ENCODE data around the gene AP2A2.
"Not testable (repeated sequence)": the region's sequence is repeated elsewhere in the genome, so short reads cannot be mapped to it uniquely, and the experiment has no call there.

AP2A2 gene

GRCh38 chr11:945986-946385 lies 20.3 kb downstream of the AP2A2 start:
- Mint-ChIP-seq H3K27me3 (no peaks in the 10 kb centered on the region), H3K9me3 (peaks cover 8% of the 10 kb centered on the region), H3K36me3 (ENCODE audit: low read depth) (peaks cover 80% of the 10 kb centered on the region), H3K27ac (no peak overlapping the region), H3K4me1 (ENCODE audit: low read depth) (peaks cover 17% of the 10 kb centered on the region), H3K4me3 (no peak overlapping the region)
- no peak for DNase-seq

DNA sequence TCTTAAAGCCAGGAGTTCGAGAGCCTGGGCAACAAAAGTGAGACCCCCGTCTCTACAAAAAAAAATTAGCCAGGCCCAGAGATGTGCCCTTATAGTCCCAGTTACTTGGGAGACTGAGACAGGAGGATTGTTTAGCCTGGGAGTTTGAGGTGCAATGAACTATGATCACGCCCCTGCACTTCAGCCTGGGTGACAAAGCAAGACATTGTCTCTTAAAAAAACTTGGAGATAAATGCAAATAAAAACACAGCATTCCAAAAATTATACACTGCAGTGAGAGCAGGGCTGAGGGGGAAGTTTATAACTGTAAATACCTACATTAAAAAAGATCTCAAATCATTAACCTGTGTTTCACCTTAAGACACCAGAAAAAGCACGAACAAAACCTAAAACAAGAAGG lies 22.1 kb downstream of the AP2A2 start:
- Mint-ChIP-seq H3K4me3 (no peak overlapping the region), H3K36me3 (ENCODE audit: low read depth) (peaks cover 76% of the 10 kb centered on the region)

DNA sequence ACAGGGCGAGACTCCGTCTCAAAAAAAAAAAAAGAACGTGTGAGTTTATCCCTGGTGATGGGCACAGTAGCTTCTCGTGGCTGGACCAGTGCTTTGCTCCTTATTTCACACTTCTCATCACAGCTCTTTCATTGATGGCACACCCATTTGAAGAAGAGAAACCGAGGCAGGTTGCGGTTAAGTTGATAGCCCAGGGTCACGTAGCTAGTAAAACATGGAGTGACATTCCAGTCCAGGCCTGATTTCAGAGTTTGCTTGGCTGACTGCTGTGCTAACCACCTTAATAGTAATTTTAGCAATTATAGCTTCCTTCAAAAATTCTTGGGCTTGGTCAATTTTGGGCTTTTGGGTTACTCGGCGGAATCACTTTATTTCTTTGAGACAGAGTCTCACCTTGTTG lies 25.8 kb downstream of the AP2A2 start:
- H3K9me3 Mint-ChIP-seq: peaks cover 8% of the 10 kb centered on the region
- DNase-seq: no peak
- H3K36me3 Mint-ChIP-seq (ENCODE audit: low read depth): peaks cover 51% of the 10 kb centered on the region
- no peak overlapping the region for H3K27ac Mint-ChIP-seq
- no peak overlapping the region for H3K4me3 Mint-ChIP-seq
- peaks cover 31% of the 10 kb centered on the region for H3K4me1 Mint-ChIP-seq (ENCODE audit: low read depth)
- no peaks in the 10 kb centered on the region for H3K27me3 Mint-ChIP-seq

More for the DNA sequence above, 22.1 kb downstream of the AP2A2 start:
- Mint-ChIP-seq H3K4me1 (ENCODE audit: low read depth) (peaks cover 15% of the 10 kb centered on the region), H3K9me3 (peaks cover 8% of the 10 kb centered on the region), H3K27ac (no peak overlapping the region), H3K27me3 (no peaks in the 10 kb centered on the region)
- DNase-seq: no peak

DNA sequence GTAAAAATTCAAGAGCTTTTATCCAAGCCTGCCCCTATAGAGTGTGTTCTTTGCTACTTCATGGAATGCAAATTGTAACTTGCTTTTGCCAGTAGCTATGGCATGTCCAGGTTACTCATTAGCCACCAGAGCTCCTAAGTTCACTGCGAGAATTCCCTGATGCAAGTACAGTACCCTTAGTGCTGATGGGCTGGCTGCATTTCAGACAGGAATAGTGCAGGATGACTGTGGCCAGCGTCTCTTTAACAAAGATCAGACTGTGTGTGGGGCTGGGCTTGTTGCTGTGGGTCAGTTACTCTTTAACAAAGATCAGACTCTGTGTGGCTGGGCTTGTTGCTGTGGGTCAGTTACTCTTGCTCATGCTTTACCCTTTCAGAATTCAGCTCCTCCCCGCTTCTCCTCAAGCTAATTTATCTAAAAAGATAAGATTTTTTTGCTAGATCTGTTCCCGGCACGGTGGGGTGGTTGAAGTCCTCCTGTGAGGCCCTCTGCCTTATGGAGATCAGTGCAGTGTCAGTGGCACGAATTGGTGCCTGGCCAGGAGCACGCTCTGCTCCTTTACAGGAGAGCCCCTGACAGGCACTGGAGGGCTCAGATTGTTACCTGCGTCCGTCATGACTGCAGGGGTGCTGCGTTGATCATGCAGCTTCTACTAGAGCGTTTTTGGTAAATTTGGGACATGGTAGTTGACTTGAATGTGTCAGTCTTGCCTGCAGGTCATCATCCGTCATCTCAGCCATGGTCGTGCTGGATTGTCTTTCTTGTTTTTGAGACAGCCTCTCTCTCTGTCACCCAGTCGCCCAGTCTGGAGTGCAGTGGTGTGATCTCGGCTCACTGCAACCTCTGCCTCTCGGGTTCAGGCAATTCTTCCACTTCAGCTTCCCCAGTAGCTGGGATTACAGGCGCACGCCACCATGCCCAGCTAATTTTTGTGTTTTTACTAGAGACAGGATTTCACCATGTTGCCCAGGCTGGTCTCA lies 27.0 kb downstream of the AP2A2 start:
- Mint-ChIP-seq H3K4me1 (ENCODE audit: low read depth) (peaks cover 31% of the 10 kb centered on the region), H3K27me3 (no peaks in the 10 kb centered on the region), H3K4me3 (no peak overlapping the region), H3K27ac (no peak overlapping the region), H3K9me3 (peaks cover 8% of the 10 kb centered on the region), H3K36me3 (ENCODE audit: low read depth) (peaks cover 50% of the 10 kb centered on the region)
- no peak for DNase-seq

GRCh38 chr11:953512-953911 lies 27.8 kb downstream of the AP2A2 start:
- no peaks in the 10 kb centered on the region for H3K27me3 Mint-ChIP-seq
- no peak for DNase-seq
- H3K36me3 Mint-ChIP-seq (ENCODE audit: low read depth): peaks cover 50% of the 10 kb centered on the region
- H3K4me1 Mint-ChIP-seq (ENCODE audit: low read depth): peaks cover 31% of the 10 kb centered on the region
- H3K27ac Mint-ChIP-seq: no peak overlapping the region
- no peak overlapping the region for H3K4me3 Mint-ChIP-seq
- peaks cover 4% of the 10 kb centered on the region for H3K9me3 Mint-ChIP-seq

DNA sequence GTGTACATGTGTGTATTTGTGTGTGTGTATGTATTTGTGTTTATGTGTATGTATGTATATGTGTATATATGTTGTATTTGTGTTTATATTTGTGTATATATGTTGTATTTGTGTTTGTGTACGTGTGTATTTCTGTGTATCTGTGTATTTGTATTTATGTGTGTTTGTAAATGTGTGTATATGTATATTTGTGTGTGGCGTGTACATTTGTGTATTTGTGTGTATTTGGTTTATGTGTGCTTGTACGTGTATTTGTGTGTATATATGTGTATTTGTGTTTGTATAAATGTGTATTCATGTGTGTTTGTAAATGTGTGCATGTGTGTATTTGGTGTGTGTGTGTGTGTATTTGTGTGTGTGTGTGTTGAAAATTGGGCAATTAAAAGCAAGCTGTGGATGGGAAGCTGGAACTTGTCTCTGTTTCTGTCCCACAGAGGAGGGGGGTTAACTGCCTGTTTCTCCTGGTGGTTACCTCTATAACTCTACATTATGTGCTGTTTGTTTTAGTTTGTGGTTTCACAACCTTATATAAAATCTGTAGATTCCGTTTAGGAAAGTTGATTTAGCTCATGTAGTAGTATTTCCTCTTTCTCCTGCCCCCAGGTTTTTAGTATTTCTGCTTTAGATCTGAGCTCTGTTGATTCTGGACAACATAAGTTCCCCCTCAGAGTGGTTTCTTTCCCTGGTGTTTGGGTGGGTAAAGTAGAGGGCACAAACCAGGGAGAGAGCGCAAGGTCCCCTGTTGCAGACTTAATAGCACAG lies 28.9 kb downstream of the AP2A2 start:
- Mint-ChIP-seq H3K27ac (peak overlapping the region; percentile 65), H3K4me1 (ENCODE audit: low read depth) (peaks cover 31% of the 10 kb centered on the region), H3K4me3 (no peak overlapping the region), H3K27me3 (no peaks in the 10 kb centered on the region), H3K36me3 (ENCODE audit: low read depth) (peaks cover 51% of the 10 kb centered on the region), H3K9me3 (peaks cover 4% of the 10 kb centered on the region)
- no peak for DNase-seq

GRCh38 chr11:955154-956063 lies 29.7 kb downstream of the AP2A2 start:
- no peak overlapping the region for H3K4me3 Mint-ChIP-seq
- peaks cover 51% of the 10 kb centered on the region for H3K36me3 Mint-ChIP-seq (ENCODE audit: low read depth)
- no peak for DNase-seq
- no peaks in the 10 kb centered on the region for H3K27me3 Mint-ChIP-seq
- H3K9me3 Mint-ChIP-seq: no peaks in the 10 kb centered on the region
- H3K27ac Mint-ChIP-seq: peak overlapping the region; percentile 65
- H3K4me1 Mint-ChIP-seq (ENCODE audit: low read depth): peaks cover 28% of the 10 kb centered on the region

GRCh38 chr11:957212-957920 lies 31.7 kb downstream of the AP2A2 start:
- Mint-ChIP-seq H3K27ac (no peak overlapping the region), H3K36me3 (ENCODE audit: low read depth) (peaks cover 59% of the 10 kb centered on the region), H3K4me3 (no peak overlapping the region), H3K4me1 (ENCODE audit: low read depth) (peaks cover 23% of the 10 kb centered on the region), H3K9me3 (no peaks in the 10 kb centered on the region), H3K27me3 (no peaks in the 10 kb centered on the region)
- DNase-seq: no peak

GRCh38 chr11:958101-958500 lies 32.4 kb downstream of the AP2A2 start:
- H3K4me3 Mint-ChIP-seq: no peak overlapping the region
- peaks cover 17% of the 10 kb centered on the region for H3K4me1 Mint-ChIP-seq (ENCODE audit: low read depth)
- H3K27me3 Mint-ChIP-seq: no peaks in the 10 kb centered on the region
- no peak for DNase-seq
- no peak overlapping the region for H3K27ac Mint-ChIP-seq
- peaks cover 59% of the 10 kb centered on the region for H3K36me3 Mint-ChIP-seq (ENCODE audit: low read depth)
- H3K9me3 Mint-ChIP-seq: no peaks in the 10 kb centered on the region

DNA sequence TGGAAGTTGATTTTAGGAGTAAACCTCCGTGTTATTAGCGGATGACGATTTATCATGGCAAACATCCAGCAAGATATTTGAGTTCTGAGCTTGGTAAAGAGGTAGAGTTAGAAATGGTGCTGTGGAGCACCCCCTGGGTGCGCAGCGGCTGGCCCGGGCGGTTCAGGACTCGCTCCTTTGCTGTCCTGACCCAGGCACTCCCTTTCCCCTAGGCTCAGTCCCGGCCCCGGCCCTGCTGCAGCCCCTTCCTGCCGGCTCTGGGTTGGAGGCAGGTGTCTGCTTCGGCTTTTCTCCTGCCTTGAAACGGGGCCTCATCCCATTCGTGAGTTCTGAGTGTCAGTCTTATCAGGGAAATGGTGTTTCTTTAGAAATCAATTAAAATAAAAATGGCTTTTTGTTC lies 33.4 kb downstream of the AP2A2 start:
- no peak for DNase-seq

DNA sequence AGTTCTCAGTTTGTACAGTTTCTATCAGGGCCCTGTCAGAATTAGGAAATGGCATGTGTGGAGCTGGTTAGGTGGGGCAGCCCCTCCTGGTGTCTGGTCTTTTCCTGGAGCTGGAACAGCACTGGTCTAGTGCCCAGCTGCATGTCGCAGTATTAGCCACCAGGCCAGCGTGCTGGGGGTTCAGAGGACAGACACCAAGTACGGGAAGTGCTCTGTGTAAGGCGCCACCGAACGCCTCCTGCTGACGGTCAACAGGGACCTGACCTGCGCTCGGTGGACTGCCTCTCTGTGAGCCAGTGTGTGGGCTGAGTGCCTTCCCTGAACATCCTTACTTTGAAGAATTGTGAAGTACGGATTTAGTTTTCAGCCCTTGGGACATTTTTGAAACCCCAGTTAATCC lies 33.9 kb downstream of the AP2A2 start:
- H3K27ac Mint-ChIP-seq: peak overlapping the region; percentile 18
- peaks cover 72% of the 10 kb centered on the region for H3K36me3 Mint-ChIP-seq (ENCODE audit: low read depth)
- H3K9me3 Mint-ChIP-seq: no peaks in the 10 kb centered on the region
- H3K27me3 Mint-ChIP-seq: no peaks in the 10 kb centered on the region
- H3K4me1 Mint-ChIP-seq (ENCODE audit: low read depth): peaks cover 6% of the 10 kb centered on the region
- no peak for DNase-seq
- no peak overlapping the region for H3K4me3 Mint-ChIP-seq

More for the DNA sequence above, 33.4 kb downstream of the AP2A2 start:
- no peak overlapping the region for H3K4me3 Mint-ChIP-seq
- no peaks in the 10 kb centered on the region for H3K9me3 Mint-ChIP-seq
- H3K4me1 Mint-ChIP-seq (ENCODE audit: low read depth): peaks cover 12% of the 10 kb centered on the region
- peaks cover 66% of the 10 kb centered on the region for H3K36me3 Mint-ChIP-seq (ENCODE audit: low read depth)
- no peaks in the 10 kb centered on the region for H3K27me3 Mint-ChIP-seq
- no peak overlapping the region for H3K27ac Mint-ChIP-seq

GRCh38 chr11:961310-961920 lies 35.7 kb downstream of the AP2A2 start:
- H3K27ac Mint-ChIP-seq, DNase-seq, H3K4me3 Mint-ChIP-seq, H3K27me3 Mint-ChIP-seq, H3K9me3 Mint-ChIP-seq: not testable (repeated sequence)
- Mint-ChIP-seq H3K36me3 (ENCODE audit: low read depth) (peaks cover 79% of the 10 kb centered on the region), H3K4me1 (ENCODE audit: low read depth) (peaks cover 12% of the 10 kb centered on the region)

GRCh38 chr11:961921-962320 lies 36.3 kb downstream of the AP2A2 start:
- Mint-ChIP-seq H3K27me3 (no peaks in the 10 kb centered on the region), H3K4me1 (ENCODE audit: low read depth) (peaks cover 14% of the 10 kb centered on the region), H3K27ac (no peak overlapping the region), H3K4me3 (no peak overlapping the region), H3K36me3 (ENCODE audit: low read depth) (peaks cover 77% of the 10 kb centered on the region), H3K9me3 (no peaks in the 10 kb centered on the region)
- DNase-seq: no peak

All from activated T-cell treated with anti-CD3 and anti-CD28 coated beads, Interleukin-2, amount 50 U/mL, for 24 hours (primary cell).